GM12874 (cell line): ENCODE measurements around the gene NUMBL.

ENCODE experiments used
- TF ChIP-seq, protein P1 (sequence below): IDR thresholded peaks from 2 replicates; pipeline ENCODE4 v1.5.1; 2011; ENCODE audit warnings: low read depth, mild to moderate bottlenecking, control low read depth, low read length, moderate library complexity; ENCODE audit not compliant: insufficient read depth

Gene NUMBL

DNA sequence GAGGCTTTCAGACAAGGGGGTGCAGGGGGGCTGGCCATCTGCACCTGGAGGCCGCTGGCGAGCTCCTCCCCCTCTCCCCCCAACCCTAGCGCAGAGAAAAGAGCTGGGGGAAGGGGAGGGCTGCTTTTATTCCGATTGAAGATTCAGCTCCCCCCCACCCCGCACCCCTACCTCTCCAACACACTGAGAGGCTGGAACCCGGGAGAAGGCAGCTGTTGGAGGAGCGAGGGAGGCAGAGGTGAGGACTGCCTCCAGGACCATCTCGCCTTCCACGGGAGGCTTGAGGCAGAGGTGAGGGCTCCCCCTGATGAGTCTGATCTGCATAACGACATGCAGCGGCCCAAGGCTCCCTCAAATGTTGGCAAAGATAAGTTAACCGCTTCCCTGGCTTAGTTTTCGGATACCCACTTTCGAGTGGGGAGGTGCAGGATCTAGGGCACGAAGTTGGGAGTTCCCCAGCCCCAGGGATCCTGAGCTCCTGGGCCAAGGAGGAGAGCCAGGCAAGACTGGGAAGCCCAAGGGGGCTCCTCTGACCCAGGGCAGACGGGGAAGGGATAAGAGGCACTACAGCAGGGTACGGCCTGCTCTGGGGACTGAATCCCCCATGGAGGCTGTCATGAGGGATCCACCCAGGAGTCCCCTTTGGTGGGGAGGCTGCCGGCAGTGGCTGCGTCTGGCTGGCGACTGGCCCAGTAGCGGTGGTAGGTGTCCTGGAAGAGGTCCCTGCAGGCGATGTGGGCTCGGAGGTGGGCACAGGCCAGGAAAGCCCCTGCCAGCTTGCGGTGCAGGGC lies 1.2 kb upstream of the NUMBL start:
- TF ChIP-seq, protein P1, sequence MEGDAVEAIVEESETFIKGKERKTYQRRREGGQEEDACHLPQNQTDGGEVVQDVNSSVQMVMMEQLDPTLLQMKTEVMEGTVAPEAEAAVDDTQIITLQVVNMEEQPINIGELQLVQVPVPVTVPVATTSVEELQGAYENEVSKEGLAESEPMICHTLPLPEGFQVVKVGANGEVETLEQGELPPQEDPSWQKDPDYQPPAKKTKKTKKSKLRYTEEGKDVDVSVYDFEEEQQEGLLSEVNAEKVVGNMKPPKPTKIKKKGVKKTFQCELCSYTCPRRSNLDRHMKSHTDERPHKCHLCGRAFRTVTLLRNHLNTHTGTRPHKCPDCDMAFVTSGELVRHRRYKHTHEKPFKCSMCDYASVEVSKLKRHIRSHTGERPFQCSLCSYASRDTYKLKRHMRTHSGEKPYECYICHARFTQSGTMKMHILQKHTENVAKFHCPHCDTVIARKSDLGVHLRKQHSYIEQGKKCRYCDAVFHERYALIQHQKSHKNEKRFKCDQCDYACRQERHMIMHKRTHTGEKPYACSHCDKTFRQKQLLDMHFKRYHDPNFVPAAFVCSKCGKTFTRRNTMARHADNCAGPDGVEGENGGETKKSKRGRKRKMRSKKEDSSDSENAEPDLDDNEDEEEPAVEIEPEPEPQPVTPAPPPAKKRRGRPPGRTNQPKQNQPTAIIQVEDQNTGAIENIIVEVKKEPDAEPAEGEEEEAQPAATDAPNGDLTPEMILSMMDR, result no peak

DNA sequence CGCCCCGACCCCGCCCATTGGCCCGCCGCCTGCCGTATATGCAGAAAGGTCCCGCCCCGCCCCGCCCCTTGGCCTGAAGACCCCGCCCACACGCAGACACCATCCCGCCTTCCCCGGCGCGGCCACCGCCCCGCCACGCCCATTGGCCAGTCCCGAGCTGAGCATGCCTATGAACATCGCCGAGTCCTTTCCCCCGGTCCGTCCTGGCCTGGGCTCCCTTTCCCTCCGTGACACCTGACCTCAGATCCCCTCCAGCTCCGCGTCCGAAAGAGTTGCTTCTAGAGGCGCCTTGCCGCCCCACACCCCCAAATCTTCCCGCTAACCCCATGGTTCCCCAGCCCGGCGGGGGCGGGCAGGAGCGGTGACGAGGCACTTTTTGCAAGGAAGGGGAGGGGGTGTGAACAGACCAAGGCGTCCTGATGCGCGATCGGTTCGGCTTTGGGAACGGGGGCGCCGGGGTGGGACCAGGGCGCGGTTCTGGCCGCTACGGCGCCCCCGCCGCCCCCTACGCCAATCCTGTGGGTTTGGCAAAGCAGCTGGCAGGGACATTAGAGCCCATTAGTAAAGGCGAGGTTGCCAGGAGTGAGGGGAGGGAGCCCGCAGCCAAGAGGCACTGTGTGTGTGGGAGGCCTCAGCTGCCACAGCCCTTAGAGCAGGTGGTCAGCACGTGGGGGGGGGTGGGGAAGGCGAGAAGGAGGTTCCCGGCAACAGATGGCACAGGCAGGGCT lies 406 bp upstream of the NUMBL start:
- TF ChIP-seq, protein P1, result no peak

DNA sequence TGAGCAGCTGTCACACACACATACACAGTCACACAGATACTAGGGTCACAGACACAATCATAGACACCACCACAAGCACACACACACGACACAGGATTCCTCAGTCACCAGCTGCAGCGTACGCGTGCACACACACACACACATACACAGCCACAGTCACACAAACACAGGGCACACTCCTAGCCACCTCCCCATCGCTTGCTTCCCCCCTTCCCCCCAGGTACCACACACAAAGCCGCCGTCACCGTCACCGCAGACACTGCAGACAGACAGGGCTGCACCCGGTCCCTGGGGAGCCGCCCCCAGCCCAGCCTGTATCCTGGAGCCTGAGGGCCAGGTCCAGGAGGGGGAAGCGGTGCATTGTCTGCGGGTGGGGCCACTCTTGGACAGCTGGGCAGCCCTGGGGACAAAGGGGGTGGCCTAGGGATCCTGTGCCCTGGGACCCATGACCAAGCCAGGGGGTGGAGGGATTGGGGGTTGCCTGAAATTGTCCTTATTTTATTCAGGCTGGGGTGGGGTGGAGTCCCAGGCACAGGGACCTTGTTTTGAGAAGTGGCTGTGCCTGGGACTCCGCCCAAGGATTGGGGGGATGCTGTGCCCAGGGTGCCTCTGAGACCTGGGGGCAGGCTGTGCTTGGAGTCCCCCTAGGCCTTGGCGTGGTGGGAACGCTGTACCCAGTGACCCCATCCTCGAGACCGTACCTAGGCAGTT lies 957 bp downstream of the NUMBL start:
- TF ChIP-seq, protein P1, result no peak

- TF ChIP-seq, protein P1, result no peak
Measured at GRCh38 chr19:40688987-40689338, 1.5 kb downstream of the NUMBL start.

DNA sequence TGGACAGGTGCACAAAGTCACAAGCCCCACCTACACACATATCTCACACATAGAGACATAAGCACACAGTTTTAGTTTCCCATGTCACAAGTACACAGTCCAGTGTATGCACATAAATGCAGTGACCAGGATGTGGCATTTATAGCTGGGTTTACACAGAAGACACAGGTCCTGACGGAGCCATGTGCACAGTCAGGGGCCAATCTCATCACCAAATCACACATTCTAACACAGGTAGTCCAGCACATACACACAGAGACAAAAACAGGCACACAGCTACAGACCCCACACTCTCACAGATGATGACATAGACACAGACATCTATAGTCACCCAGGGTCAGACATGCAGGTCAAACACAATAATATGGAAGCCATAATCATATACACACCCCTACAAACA lies 2.1 kb downstream of the NUMBL start:
- TF ChIP-seq, protein P1, result no peak

- TF ChIP-seq, protein P1, result no peak
Measured at GRCh38 chr19:40687525-40688016, 2.9 kb downstream of the NUMBL start.
